ENCODE data around the gene ADAMTS7. TPM values are rescaled to one million over a fixed set of nuclear protein-coding genes. Genes with fewer than 3 reads are reported as not detected.
A peak's percentile ranks its signal among the peaks of the same experiment; 100 is the strongest.
"Not testable (repeated sequence)": the region's sequence is repeated elsewhere in the genome, so short reads cannot be mapped to it uniquely, and the experiment has no call there.

Gene ADAMTS7
- total RNA-seq, 1 experiment from 2014 or later, result 23.1 TPM

- no peak for TF ChIP-seq CTCF (conservative IDR thresholded peaks at IDR 0.05)
- H2BK15ac ChIP-seq (ENCODE audit: low read depth, low read length), result no peak overlapping the region
- peaks cover 2% of the 10 kb centered on the region; the same call in 1 of the 2 replicates for H3K4me1 ChIP-seq (ENCODE audit: insufficient read depth, low read length)
- no peak overlapping the region for H4K8ac ChIP-seq (replicated peaks; ENCODE audit: insufficient read length, low read depth, low read length)
- H3K27me3 Mint-ChIP-seq (ENCODE audit: low read depth), result no peaks in the 10 kb centered on the region
- H3K4me2 ChIP-seq (ENCODE audit: insufficient read depth, insufficient read length, low read length), result no peak overlapping the region
- H2BK5ac ChIP-seq (ENCODE audit: insufficient read length, low read length), result no peak overlapping the region
- H2BK20ac ChIP-seq (ENCODE audit: low read depth, low read length, poor library complexity, severe bottlenecking), result no peak overlapping the region
- no peak overlapping the region for H3K14ac ChIP-seq (ENCODE audit: insufficient read depth, low read length)
- H3K27me3 ChIP-seq (ENCODE audit: insufficient read depth, low read length), result no peaks in the 10 kb centered on the region
- H4K20me1 ChIP-seq (ENCODE audit: control insufficient read depth, insufficient read depth, insufficient read length), result no peaks in the 10 kb centered on the region
- no peak overlapping the region for H2AFZ ChIP-seq (ENCODE audit: low read length)
- no peak overlapping the region for H4K5ac ChIP-seq (ENCODE audit: insufficient read length, low read depth, low read length)
- no peak overlapping the region for H2BK120ac ChIP-seq (ENCODE audit: low read depth, low read length, poor library complexity, severe bottlenecking)
- H3K9me3 Mint-ChIP-seq, result peaks cover 0 to 5% of the 10 kb centered on the region in 2 experiments; a peak in 2 of 5 replicates
- H3K23ac ChIP-seq (ENCODE audit: insufficient read length, low read depth, low read length), result no peak overlapping the region
- H3K79me1 ChIP-seq (ENCODE audit: insufficient read depth, low read depth, low read length, poor library complexity, severe bottlenecking), result no peaks in the 10 kb centered on the region
- H3K56ac ChIP-seq (ENCODE audit: insufficient read length, low read depth, low read length), result no peak overlapping the region
- H3K4ac ChIP-seq (ENCODE audit: low read depth, low read length), result no peak overlapping the region
- no peak overlapping the region for H3K9ac ChIP-seq (ENCODE audit: extremely low read depth, insufficient read length, low read length)
- peaks cover 15 to 28% of the 10 kb centered on the region in 2 experiments for H3K4me1 Mint-ChIP-seq
- H3K27ac ChIP-seq (ENCODE audit: insufficient read length, low read depth, low read length), result no peak overlapping the region
- H3T11ph ChIP-seq (ENCODE audit: low read length), result no peak overlapping the region
- no peak overlapping the region for H2AK5ac ChIP-seq (ENCODE audit: insufficient read length, low read length)
- peaks cover 5% of the 10 kb centered on the region for H3K23me2 ChIP-seq (ENCODE audit: insufficient read length, low read depth, low read length, poor library complexity, severe bottlenecking)
- whole genome bisulfite sequencing (ENCODE audit: extremely low coverage, insufficient read length, low lambda C conversion rate), result no CpG with 5 or more reads among the region's 2 CpGs
- DNase-seq, result no peak
- H3K79me2 ChIP-seq (ENCODE audit: insufficient read depth, low read length), result no peaks in the 10 kb centered on the region
- H3K4me3 Mint-ChIP-seq, result no peak overlapping the region
- no peak overlapping the region for H4K91ac ChIP-seq (ENCODE audit: insufficient read length, low read depth, low read length)
- no peak overlapping the region for H2BK12ac ChIP-seq (ENCODE audit: insufficient read length, low read depth, low read length)
- H3K27ac Mint-ChIP-seq, result no peak overlapping the region; a peak in 2 of 7 replicates
- no peaks in the 10 kb centered on the region for H3K9me3 ChIP-seq (ENCODE audit: control insufficient read depth, low read depth, low read length)
- no peak overlapping the region for H3K18ac ChIP-seq (ENCODE audit: insufficient read length, low read depth, low read length)
- H3K36me3 Mint-ChIP-seq (ENCODE audit: insufficient read depth in 1 of 3, low read depth in 3 of 3), result peaks cover 0 to 5% (median 0%) of the 10 kb centered on the region in 3 experiments; a peak in 2 of 7 replicates
Observed at GRCh38 chr15:78850352-78850751, 39.1 kb upstream of the ADAMTS7 start.

- H4K91ac ChIP-seq (ENCODE audit: insufficient read length, low read depth, low read length); H3K23me2 ChIP-seq (ENCODE audit: insufficient read length, low read depth, low read length, poor library complexity, severe bottlenecking); H3K18ac ChIP-seq (ENCODE audit: insufficient read length, low read depth, low read length); H3K23ac ChIP-seq (ENCODE audit: insufficient read length, low read depth, low read length); H3K56ac ChIP-seq (ENCODE audit: insufficient read length, low read depth, low read length); H4K8ac ChIP-seq (replicated peaks; ENCODE audit: insufficient read length, low read depth, low read length); DNase-seq; H4K20me1 ChIP-seq (ENCODE audit: control insufficient read depth, insufficient read depth, insufficient read length); H3K27ac ChIP-seq (ENCODE audit: insufficient read length, low read depth, low read length); H3K9ac ChIP-seq (ENCODE audit: extremely low read depth, insufficient read length, low read length); H2BK12ac ChIP-seq (ENCODE audit: insufficient read length, low read depth, low read length); H3K4me1 ChIP-seq (ENCODE audit: insufficient read depth, low read length); H3K27me3 Mint-ChIP-seq (ENCODE audit: low read depth); H3K9me3 Mint-ChIP-seq; H2AK5ac ChIP-seq (ENCODE audit: insufficient read length, low read length); H3K36me3 Mint-ChIP-seq (ENCODE audit: insufficient read depth in 1 of 3, low read depth in 3 of 3); H3K79me1 ChIP-seq (ENCODE audit: insufficient read depth, low read depth, low read length, poor library complexity, severe bottlenecking); H3K4me2 ChIP-seq (ENCODE audit: insufficient read depth, insufficient read length, low read length); H2BK20ac ChIP-seq (ENCODE audit: low read depth, low read length, poor library complexity, severe bottlenecking); H3K9me3 ChIP-seq (ENCODE audit: control insufficient read depth, low read depth, low read length); H3T11ph ChIP-seq (ENCODE audit: low read length); H3K14ac ChIP-seq (ENCODE audit: insufficient read depth, low read length); H2AFZ ChIP-seq (ENCODE audit: low read length); H3K27me3 ChIP-seq (ENCODE audit: insufficient read depth, low read length); H2BK15ac ChIP-seq (ENCODE audit: low read depth, low read length); H2BK120ac ChIP-seq (ENCODE audit: low read depth, low read length, poor library complexity, severe bottlenecking); H3K4ac ChIP-seq (ENCODE audit: low read depth, low read length); H3K79me2 ChIP-seq (ENCODE audit: insufficient read depth, low read length); H2BK5ac ChIP-seq (ENCODE audit: insufficient read length, low read length); H4K5ac ChIP-seq (ENCODE audit: insufficient read length, low read depth, low read length): not testable (repeated sequence)
- peaks cover 15 to 25% of the 10 kb centered on the region in 2 experiments for H3K4me1 Mint-ChIP-seq
- WGBS (ENCODE audit: extremely low coverage, insufficient read length, low lambda C conversion rate), result no CpG with 5 or more reads among the region's 15 CpGs
- H3K4me3 Mint-ChIP-seq, result peak overlapping the region in 1 of 2 experiments; percentile 16; a peak in 1 of 5 replicates
- H3K27ac Mint-ChIP-seq, result peak overlapping the region in 2 of 3 experiments; percentile 55 to 57; a peak in 2 of 7 replicates
Observed at GRCh38 chr15:78847387-78847906, 36.2 kb upstream of the ADAMTS7 start.
